K562 (cell line): ENCODE results near the gene HNF1B. TPM values are rescaled to one million over a fixed set of nuclear protein-coding genes. Genes with fewer than 3 reads are reported as not detected.

Source experiments
- ATAC-seq: fragments of 200-7000 bp; cut with Tn5 transposase; 3 replicates; pipeline ENCODE4 v1.9.1; 2020; ENCODE audit warnings: moderate library complexity
- BruUV-seq: library from RNA; stranded (reverse); fragments of 400-500 nt; replicated peaks from 2 replicates; lab custom pipeline; 2021; lab: Mats Ljungman, UMichigan
- CTCF ChIA-PET: fragments of 300-600 bp; formaldehyde crosslinking; extraction: SDS; loops from one replicate; lab custom pipeline; 2021; ENCODE audit warnings: low intra/inter-chr PET ratio; lab: Yijun Ruan, JAX
- POLR2A ChIA-PET: fragments of 300-600, 350-650 bp; sonication (Branson Sonifier 250); formaldehyde crosslinking; extraction: SDS; loops from one replicate; lab custom pipeline; 2021; ENCODE audit warnings: antibody characterized with exemption, inconsistent platforms; lab: Yijun Ruan, JAX
- DNase-seq, 4 experiments: peaks; one replicate each; pipeline versions ENCODE4 v3.0.0 to v3.0.0-alpha.2; 2011 to 2018; ENCODE audit warnings: low spot score in 3 of 4, mixed read lengths in 3 of 4; ENCODE audit errors: extremely low read depth in 1 of 4
- FAIRE-seq: peaks from 2 replicates; lab custom pipeline; 2011; peaks lifted over from hg19 to GRCh38; lab: Jason Lieb, UNC
- H2AFZ ChIP-seq: 2 replicates; pipeline ENCODE4 v1.6.0; 2011; ENCODE audit warnings: low read depth, low read length, control low read depth, inconsistent platforms
- H3K27ac ChIP-seq: fragments of 200-600 bp; 3 replicates; pipeline ENCODE4 v1.8.0; 2011; ENCODE audit warnings: low read depth, mild to moderate bottlenecking, control low read depth, inconsistent platforms, low read length, moderate library complexity, mixed read lengths; ENCODE audit errors: extremely low read depth
- H3K27me3 ChIP-seq, 2 experiments: fragments of 300-600 bp in 1 of 2; 2 replicates in 1 of 2; 3 replicates in 1 of 2; pipeline versions ENCODE4 v1.6.0 to v1.8.0; 2011; ENCODE audit warnings: inconsistent platforms in 2 of 2, low read length in 2 of 2, mild to moderate bottlenecking in 1 of 2, mixed read lengths in 1 of 2, moderate library complexity in 1 of 2; ENCODE audit not compliant: control insufficient read depth in 2 of 2, insufficient read depth in 2 of 2
- H3K36me3 ChIP-seq: fragments of 300-600 bp; 3 replicates; pipeline ENCODE4 v1.8.0; 2011; ENCODE audit warnings: mild to moderate bottlenecking, low read length, inconsistent platforms; ENCODE audit not compliant: control insufficient read depth, insufficient read depth
- H3K4me1 ChIP-seq, 2 experiments: fragments of 200-600 bp in 1 of 2; replicated peaks in 1 of 2; 2 replicates in 1 of 2; 3 replicates in 1 of 2; pipeline versions ENCODE4 v1.5.1 to v1.8.0; 2011; ENCODE audit warnings: inconsistent platforms in 2 of 2, low read length in 2 of 2, mild to moderate bottlenecking in 1 of 2, mixed read lengths in 1 of 2, moderate library complexity in 1 of 2; ENCODE audit not compliant: control insufficient read depth in 2 of 2, insufficient read depth in 2 of 2
- H3K4me2 ChIP-seq: 2 replicates; pipeline ENCODE4 v1.6.1; 2011; ENCODE audit warnings: low read length, control low read depth, inconsistent platforms, mixed read lengths; ENCODE audit not compliant: insufficient read depth
- H3K4me3 ChIP-seq: fragments of 200-600 bp; sonication (generic), shearing (Covaris generic); 2 replicates; pipeline ENCODE4 v1.5.1; 2016; ENCODE audit warnings: control low read depth, inconsistent platforms
- H3K79me2 ChIP-seq: fragments of 200-600 bp; 3 replicates; pipeline ENCODE4 v1.8.0; 2011; ENCODE audit warnings: low read length, inconsistent platforms; ENCODE audit not compliant: control insufficient read depth, insufficient read depth
- H3K9ac ChIP-seq, 2 experiments: 2 replicates each; pipeline versions ENCODE4 v1.6.0 to v1.6.1; 2011; ENCODE audit warnings: low read depth in 2 of 2, low read length in 2 of 2, control low read depth in 1 of 2, inconsistent platforms in 1 of 2, mild to moderate bottlenecking in 1 of 2, mixed read lengths in 1 of 2; ENCODE audit not compliant: insufficient read depth in 1 of 2
- H3K9me1 ChIP-seq: one replicate; pipeline ENCODE4 v1.6.0; 2011; ENCODE audit warnings: inconsistent platforms, mild to moderate bottlenecking, low read length, moderate library complexity; ENCODE audit not compliant: control insufficient read depth, insufficient read depth
- H3K9me3 ChIP-seq: replicated peaks from 2 replicates; pipeline ENCODE4 v1.5.1; 2011; ENCODE audit warnings: low read depth, low read length, inconsistent platforms; ENCODE audit not compliant: control insufficient read depth, insufficient read depth
- H4K20me1 ChIP-seq: replicated peaks from 2 replicates; pipeline ENCODE4 v1.6.1; 2011; ENCODE audit warnings: low read length, inconsistent platforms, mixed read lengths; ENCODE audit not compliant: control insufficient read depth, insufficient read depth
- FUS ChIP-seq: fragments of 200-400 bp; formaldehyde crosslinking; optimal IDR thresholded peaks from 2 replicates; pipeline ENCODE3; 2017; ENCODE audit warnings: low read depth, low read length
- GTF2F1 ChIP-seq: IDR thresholded peaks from 2 replicates; pipeline ENCODE4 v1.6.1; 2011; ENCODE audit warnings: low read depth, low read length, improper control_type of control experiment
- KDM5B ChIP-seq: fragments of 200-600 bp; sonication (generic); IDR thresholded peaks from 2 replicates; pipeline ENCODE4 v1.6.1; 2012; ENCODE audit warnings: low read depth, mild to moderate bottlenecking, moderate library complexity, low read length, control low read depth, inconsistent platforms; ENCODE audit not compliant: insufficient replicate concordance
- RAD51 ChIP-seq: fragments of 450-650 bp; IDR thresholded peaks from 2 replicates; pipeline ENCODE4 v1.7.1; 2016; ENCODE audit warnings: low read depth, mild to moderate bottlenecking, borderline replicate concordance
- RCOR1 ChIP-seq, 2 experiments: IDR thresholded peaks; 2 replicates each; pipeline ENCODE4 v1.6.1; 2012; ENCODE audit warnings: low read depth in 2 of 2, low read length in 2 of 2, borderline replicate concordance in 1 of 2, improper control_type of control experiment in 1 of 2
- TFAM ChIP-seq: fragments of 250-450 bp; sonication (Bioruptor Pico); conservative IDR thresholded peaks from 2 replicates; pipeline ENCODE4 v1.5.0; 2021; ENCODE audit warnings: mild to moderate bottlenecking, moderate library complexity
- ZNF197 ChIP-seq: fragments of 200-800 bp; sonication (Bioruptor generic); IDR thresholded peaks from 2 replicates; pipeline ENCODE4 v1.6.1; 2016; ENCODE audit warnings: low read depth, missing genetic modification characterization, missing compliant biosample characterization
- ZNF407 ChIP-seq: fragments of 450-650 bp; IDR thresholded peaks from 2 replicates; pipeline ENCODE4 v1.6.1; 2016; ENCODE audit warnings: low read depth
- ZNF699 ChIP-seq: fragments of 250-450 bp; sonication (Bioruptor Pico); IDR thresholded peaks from 2 replicates; pipeline ENCODE4 v1.8.0; 2021; ENCODE audit warnings: mild to moderate bottlenecking, moderate library complexity; ENCODE audit not compliant: insufficient replicate concordance
- WGBS: fragments of 100-300 bp; shearing (Covaris generic); methylation state at CpG from one replicate; pipeline ENCODE4 v1.1.6; 2016; ENCODE audit warnings: low coverage, mixed read lengths; ENCODE audit not compliant: insufficient coverage; ENCODE audit errors: missing lambda C conversion rate; 5-methylcytosine and 5-hydroxymethylcytosine counted together
- in situ Hi-C: fragments of 300-500 bp; cut with MboI; formaldehyde crosslinking; loops from 4 replicates; pipeline ENCODE4 v1.15.0; 2018; ENCODE audit warnings: inconsistent platforms, mixed read lengths
- intact Hi-C: fragments of 100-400 bp; cut with micrococcal nuclease; formaldehyde crosslinking; loops from 2 replicates; pipeline ENCODE4 v1.14.2; 2022
- polyA plus RNA-seq, 8 experiments: library from polyadenylated mRNA; depleted of rRNA in 4 of 8; stranded (reverse) in 5 of 8; unstranded in 3 of 8; fragments of >200 nt; fragmentation: Nextera tagmentation in 2 of 8; fragmentation: Illumina TruSeq in 1 of 8; extraction: Ambion mirVana in 2 of 8; extraction: Trizol in 1 of 8; gene quantifications; 2 replicates each; pipeline versions ENCODE4 v1.2.1 to v1.2.3, GENCODE V29; 2011 to 2014; ENCODE audit warnings: inconsistent platforms in 1 of 8, missing spikeins in 1 of 8
- total RNA-seq, 7 experiments: library from RNA; depleted of rRNA in 6 of 7; stranded (reverse); fragments of >200 nt in 6 of 7; fragmentation: Illumina TruSeq in 2 of 7; extraction: Trizol in 2 of 7; gene quantifications; 2 replicates each; pipeline versions ENCODE4 v1.2.1 to v1.2.3, GENCODE V29; 2011 to 2021; ENCODE audit warnings: low replicate concordance in 1 of 7
- TF ChIP-seq, protein P1 (sequence below): sonication (generic); formaldehyde crosslinking; IDR thresholded peaks from 2 replicates; pipeline ENCODE4 v1.9.0; 2022; ENCODE audit warnings: mild to moderate bottlenecking, missing genetic modification reagents

The HNF1B gene
- total and polyA plus RNA-seq, 9 of the 15 experiments (the other 6 are each of a cell fraction or from before 2014, with no cell fraction given), result not detected

DNA sequence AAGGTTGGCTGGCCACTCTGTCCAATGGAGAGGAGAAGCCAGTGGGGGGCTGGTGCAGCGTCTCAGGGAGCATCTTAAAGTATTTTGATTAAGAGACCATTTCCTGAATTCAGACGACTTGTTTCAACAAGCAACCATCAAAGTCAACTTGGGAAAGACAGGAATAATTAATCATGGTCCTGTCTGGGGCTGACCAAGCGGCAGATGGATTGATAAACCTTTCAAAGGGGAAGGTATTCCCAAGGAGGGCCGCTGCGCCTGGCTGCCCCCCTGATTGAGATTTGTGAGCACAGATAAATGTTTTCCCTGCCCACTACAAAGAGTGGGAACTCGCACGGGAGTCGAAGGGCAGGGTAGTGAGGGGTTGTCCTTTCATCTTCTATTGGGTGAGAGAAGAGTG, 47.5 kb downstream of the HNF1B start:
- no peak for FAIRE-seq
- H3K27ac ChIP-seq, result no peak overlapping the region
- no peaks in the 10 kb centered on the region for H3K9me1 ChIP-seq
- no peaks in the 10 kb centered on the region for H3K79me2 ChIP-seq
- no peaks in the 10 kb centered on the region for H3K4me1 ChIP-seq
- no peak overlapping the region for H3K4me2 ChIP-seq
- WGBS, result 4% methylated on average over 8 of the region's 8 CpGs
- no peaks in the 10 kb centered on the region for H3K36me3 ChIP-seq
- H3K9ac ChIP-seq, result no peak overlapping the region
- H3K27me3 ChIP-seq, result peaks cover 5 to 37% of the 10 kb centered on the region in 2 experiments
- no peaks in the 10 kb centered on the region for H4K20me1 ChIP-seq
- POLR2A ChIA-PET, result no interaction called here
- no peaks in the 10 kb centered on the region for H3K9me3 ChIP-seq
- no peak overlapping the region for H2AFZ ChIP-seq
- no TSS peak for BruUV-seq
- CTCF ChIA-PET, result no interaction called here
- in situ Hi-C loops, result no loop called here
- DNase-seq, result no peak
- intact Hi-C loops, result no loop called here
- ATAC-seq, result no peak
- H3K4me3 ChIP-seq, result no peak overlapping the region
- TF ChIP-seq FUS, result no peak
- no peak for TF ChIP-seq RAD51
- no peak for TF ChIP-seq GTF2F1
- no peak for TF ChIP-seq KDM5B
- no peak for TF ChIP-seq ZNF407
- TF ChIP-seq TFAM (CRISPR knock-in tag), result no peak
- TF ChIP-seq, protein P1, sequence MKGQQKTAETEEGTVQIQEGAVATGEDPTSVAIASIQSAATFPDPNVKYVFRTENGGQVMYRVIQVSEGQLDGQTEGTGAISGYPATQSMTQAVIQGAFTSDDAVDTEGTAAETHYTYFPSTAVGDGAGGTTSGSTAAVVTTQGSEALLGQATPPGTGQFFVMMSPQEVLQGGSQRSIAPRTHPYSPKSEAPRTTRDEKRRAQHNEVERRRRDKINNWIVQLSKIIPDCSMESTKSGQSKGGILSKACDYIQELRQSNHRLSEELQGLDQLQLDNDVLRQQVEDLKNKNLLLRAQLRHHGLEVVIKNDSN (CRISPR knock-in tag), result no peak
- no peak for TF ChIP-seq RCOR1 (IDR thresholded peaks at IDR 0.05; ENCODE audit: borderline replicate concordance in 1 of 2, low read depth in 2 of 2, low read length in 2 of 2)
- TF ChIP-seq ZNF197 (CRISPR knock-in tag), result no peak
- TF ChIP-seq ZNF699 (CRISPR knock-in tag), result no peak
